CD1c-positive myeloid dendritic cell (primary cell): ENCODE measurements around the gene C2CD4A.
A peak's percentile ranks its signal among the peaks of the same experiment; 100 is the strongest.
"Not testable (repeated sequence)": the region's sequence is repeated elsewhere in the genome, so short reads cannot be mapped to it uniquely, and the experiment has no call there.

Experiments used
- DNase-seq: peaks from one replicate; pipeline ENCODE4 v3.0.0-alpha.2; 2016; ENCODE audit errors: extremely low spot score

C2CD4A gene, protein sequence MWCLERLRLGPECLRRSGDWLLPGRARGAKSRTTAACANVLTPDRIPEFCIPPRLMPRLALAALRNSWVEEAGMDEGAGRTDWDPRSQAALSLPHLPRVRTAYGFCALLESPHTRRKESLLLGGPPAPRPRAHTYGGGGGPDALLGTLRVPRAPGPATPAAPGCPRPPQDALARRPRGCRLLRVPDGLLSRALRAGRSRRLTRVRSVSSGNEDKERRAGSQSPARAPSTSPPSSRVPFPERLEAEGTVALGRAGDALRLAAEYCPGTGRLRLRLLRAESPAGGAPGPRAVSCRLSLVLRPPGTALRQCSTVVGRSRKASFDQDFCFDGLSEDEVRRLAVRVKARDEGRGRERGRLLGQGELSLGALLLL

DNA sequence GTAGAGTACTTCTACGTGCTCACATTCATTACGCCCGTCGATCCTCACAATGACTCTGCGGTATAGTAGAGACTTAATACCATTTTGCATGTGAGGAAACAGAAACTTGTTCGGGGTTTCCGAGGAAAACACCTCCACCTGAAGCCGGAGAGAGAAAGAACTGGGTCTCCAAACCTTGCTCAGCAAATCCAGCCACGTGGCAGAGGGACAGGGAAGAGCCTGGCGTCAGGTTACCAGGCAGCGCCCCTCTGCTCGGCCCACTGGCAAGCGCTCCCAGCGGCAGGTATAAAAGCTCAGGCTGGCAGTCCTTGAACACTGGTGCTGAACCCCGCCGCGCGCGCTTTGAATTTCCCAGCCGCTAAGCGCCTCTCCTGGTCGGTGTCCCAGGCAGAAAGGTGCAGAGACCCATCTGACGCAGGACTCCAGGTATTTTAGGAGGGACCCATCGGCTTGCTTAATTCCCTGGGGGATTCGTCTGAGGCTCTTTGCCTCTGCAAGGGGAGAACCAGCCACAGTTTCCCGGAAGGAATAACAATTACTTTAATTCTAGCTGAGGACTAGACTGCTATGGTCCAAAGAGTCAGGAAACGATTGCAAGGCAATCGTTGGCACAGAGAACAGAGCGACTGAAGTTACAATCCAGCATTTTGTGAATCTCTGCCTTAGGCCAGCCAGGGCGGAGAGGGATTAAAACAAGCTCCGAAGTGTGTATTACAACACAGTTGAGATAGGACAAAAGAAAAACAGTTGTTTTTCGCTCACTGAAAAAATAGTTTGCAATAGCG, at the start of gene C2CD4A:
C2CD4A (plus strand) TSS at position 315 of the 785 bp plus-strand sequence. CDS start 637 bp downstream, outside the sequence.
- peak; percentile 33 for DNase-seq

DNA sequence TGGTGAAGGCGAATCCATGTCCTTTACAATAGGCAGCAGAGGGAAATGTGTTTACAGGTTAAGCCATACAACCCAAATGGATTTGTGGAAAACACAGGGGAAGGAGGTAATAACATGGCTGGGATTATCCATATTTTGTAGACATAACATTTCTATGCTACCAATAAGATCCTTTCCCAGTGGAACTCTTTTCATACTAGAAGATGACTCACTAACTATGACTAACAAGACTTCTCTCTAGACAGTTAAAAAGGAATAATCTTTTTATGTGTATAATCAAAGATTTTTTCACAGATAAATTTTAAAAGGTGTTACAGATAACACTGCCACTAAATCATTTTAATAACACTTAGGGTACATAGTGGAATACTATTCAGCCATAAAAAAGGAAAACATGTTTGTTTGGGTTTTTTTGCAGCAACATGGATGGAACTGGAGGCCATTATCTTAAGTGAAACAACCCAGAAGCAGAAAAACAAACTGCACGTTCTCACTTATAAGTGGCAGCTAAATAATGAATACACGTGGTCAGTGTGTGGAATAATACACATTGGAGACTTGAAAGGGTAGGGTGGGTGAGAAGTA, 46.1 kb upstream of the C2CD4A start:
- no peak for DNase-seq

DNA sequence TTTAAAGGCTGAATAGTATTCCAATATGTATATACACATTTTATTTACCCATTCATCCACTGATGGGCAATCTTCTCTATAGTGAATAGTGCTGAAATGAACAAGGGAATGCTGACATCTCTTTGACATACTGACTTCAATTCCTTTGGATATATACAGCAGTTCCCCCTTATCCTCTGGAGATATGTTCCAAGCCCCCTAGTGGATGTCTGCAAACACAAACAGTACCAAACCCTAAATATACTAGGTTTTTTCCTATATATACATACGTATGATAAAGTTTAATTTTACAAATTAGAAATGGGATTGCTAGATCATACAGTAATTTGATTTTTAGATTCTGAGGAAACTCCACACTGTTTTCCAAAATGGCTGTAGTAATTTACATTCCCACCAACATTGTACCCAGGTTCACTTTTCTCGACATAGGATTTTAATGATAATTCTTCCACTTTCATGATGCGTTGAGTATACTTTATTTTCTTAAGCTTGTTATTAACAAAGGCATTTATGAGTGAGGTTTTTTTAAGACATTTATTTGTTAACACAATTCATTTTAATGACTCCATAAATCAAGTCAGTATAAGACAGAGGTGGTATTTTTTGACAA, 44.7 kb upstream of the C2CD4A start:
- DNase-seq = no peak

DNA sequence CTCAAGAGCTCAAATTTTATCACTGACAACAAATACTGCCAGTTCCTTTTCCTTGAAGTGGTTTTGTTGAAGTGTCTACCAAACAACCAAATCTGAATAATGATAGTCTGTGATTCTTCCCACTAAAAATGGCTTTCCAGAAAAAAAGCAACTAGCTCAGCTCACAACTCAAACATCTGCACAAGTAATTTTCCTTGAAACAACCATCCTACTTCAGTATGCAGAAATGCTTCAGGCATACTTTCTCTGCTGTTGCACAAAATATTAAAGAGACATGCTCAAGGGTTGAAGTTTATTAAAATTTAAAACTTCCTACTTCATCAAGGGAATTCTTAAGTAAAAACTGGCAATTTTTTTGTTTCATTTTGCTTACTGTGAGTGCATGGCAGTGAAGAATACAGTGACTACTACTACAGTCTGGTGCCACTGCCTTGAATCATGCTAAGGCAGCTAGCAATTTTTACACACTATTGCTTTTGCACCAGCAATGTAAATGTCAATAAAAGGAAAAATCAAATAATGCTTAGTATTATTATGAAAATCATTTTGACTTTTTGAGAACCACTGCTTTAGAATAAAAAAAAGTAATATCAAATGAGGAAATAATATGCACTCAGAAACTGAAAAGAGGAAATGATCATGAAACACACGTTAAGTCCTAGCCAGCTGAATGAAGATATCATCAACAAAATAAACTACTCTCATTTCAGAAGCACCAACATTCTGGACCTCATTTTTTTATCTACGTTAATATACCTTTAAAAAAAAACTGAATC, 40.1 kb upstream of the C2CD4A start:
- DNase-seq = peak; percentile 43

DNA sequence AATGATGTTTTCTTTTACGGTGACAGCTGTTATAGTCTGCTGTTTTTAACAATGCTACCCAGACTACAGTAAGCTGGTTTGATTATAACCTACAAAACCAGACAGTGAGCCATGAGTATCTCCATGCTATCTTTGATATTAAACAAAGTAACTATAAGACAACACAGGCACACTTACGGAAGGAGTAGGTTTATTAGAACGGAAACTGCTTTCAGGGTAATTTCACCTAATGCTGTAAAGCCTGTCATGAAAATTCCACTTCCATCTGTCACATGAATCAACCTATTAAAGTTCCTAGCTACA, 39.6 kb upstream of the C2CD4A start:
- DNase-seq = no peak

DNA sequence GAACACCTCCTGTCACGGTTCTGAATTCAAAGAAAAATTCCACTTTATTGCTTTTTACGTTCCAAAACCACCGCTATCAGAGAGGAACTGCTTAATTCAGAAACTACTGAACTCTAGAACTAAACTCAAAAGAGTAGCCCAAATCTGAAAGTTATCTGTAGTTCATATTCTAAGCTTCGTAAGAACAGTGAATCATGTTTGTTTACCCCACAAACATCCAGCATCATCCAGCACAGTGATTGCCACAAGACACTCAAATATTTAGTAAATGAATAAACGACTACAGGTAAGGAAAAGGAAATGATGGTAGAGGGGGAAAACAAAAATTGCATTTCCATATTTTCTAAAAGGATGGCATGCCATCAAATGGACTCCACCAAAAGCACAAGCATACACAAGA, 38.9 kb upstream of the C2CD4A start:
- no peak for DNase-seq

DNA sequence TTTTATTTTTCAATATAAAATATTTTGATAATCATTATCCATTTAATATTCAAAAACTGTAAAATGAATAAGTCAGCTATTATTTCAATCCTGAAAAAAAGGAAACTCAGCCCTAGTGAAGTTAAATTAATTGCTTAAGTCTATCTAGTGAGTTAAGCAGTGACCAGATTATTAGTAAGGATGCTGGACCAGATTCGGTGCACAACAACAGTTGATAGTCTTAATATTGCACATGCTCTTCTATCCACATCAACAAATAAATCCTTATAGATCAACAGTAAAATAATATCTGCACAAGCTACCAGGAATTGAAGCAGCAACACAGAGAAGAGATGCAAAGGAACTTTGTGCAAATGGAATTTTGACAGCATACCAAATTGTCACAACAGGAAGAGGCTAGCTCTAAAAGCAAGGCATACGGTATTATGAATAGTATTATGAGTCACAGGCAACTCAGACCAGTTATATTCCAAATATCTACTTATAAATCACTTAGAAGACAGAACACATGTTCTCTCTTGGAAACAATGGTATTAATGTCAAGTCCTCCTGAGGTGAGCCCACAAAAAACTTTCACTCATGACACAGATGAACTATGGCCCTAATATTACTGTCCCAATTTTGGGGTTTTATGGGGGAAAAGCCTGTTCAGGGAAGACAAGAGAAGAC, 31.4 kb upstream of the C2CD4A start:
- DNase-seq = no peak

DNA sequence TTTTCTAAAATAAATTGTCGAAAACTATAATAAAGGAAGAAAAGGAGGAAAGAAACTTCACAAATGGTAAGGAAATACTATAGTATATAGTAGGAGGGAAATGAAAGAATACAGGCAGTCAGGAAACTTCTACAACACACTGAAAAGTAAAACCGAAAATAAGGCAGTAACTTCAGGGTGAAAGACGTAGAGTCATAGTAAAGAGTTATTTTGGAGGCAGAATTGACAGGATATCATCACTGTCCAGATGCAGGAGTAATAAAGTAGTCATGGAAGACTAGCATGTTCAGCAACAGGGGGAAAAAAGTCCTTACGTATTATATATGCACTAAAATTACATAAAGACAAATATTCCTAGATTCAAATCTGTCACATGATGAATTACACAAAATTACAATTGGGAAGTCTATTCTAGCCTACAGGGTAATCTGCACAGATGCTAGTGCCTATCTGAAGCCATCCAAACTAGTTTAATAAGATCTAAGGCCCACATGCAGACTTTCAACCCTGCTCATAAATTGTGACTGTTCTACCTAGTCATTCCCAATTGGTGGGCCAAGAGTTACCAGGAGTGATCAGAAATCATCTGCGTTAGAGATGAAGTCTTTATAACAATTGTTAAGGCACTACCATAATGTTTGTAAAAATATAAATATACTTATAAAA, 20.6 kb upstream of the C2CD4A start:
- DNase-seq = no peak

DNA sequence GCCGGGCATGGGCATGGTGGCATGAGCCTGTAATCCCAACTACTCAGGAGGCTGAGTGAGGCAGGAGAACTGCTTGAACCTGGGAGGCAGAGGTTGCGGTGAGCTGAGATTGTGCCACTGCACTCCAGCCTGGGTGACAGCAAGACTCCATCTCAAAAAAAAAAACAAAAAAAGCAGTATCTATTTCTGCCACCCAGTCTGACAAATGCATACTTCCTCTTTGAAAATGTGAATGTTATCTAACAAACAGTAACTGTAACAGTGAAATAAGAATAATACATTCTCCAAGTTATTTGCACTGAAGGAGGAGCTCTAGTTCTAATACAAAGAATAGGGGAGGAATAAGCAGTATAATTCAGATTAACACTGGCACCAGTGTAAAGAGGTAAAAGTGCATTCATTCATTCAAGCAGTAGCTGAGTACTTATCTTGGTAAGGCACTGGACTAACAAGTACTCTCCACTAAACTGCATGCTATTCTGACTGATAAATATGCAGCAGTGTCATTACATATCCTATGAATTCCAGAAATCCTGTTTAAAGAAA, 19.4 kb upstream of the C2CD4A start:
- DNase-seq = no peak

DNA sequence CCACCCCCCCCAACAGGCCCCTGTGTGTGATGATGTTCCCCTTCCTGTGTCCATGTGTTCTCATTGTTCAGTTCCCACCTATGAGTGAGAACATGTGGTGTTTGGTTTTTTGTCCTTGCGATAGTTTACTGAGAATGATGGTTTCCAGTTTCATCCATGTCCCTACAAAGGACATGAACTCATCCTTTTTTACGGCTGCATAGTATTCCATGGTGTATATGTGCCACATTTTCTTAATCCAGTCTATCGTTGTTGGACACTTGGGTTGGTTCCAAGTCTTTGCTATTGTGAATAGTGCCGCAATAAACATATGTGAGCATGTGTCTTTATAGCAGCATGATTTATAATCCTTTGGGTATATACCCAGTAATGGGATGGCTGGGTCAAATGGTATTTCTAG, 18.5 kb upstream of the C2CD4A start:
- DNase-seq = not testable (repeated sequence)

DNA sequence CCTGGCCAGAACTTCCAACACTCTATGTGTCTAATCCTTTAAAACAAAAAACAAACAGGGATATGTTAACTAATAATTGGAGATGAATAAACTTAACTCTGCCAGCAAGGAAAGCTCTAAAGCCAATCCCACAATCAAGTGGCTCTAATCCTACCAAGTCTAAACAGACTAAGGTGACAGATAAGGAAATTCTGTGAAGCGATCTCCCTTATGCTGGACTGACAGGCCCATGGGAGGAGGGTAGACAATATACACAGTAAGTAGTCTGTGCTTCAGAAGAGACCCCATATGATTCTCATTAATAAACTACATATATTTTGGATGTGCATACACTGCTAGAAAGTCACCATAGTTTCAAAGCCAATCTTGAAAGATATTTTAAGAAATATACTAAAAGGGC, 16.7 kb upstream of the C2CD4A start:
- no peak for DNase-seq

DNA sequence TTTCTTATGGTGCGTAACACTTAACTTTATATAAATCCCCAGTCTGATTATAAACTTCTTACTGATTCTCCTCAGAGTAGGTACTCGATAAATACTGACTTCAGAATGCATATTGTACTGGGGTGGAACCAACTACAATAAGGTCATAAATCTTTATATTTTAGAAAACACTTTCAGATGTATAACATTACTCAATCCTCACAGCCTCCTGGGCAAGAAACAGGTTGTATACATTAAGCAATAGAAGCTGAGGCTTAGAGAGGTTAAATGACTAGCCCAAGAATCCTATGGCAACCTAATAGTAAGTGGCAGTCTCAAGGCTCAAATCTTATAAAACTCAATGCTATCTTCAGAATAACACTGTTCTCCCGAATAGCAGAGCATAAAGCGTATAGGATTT, 15.6 kb upstream of the C2CD4A start:
- DNase-seq = no peak

DNA sequence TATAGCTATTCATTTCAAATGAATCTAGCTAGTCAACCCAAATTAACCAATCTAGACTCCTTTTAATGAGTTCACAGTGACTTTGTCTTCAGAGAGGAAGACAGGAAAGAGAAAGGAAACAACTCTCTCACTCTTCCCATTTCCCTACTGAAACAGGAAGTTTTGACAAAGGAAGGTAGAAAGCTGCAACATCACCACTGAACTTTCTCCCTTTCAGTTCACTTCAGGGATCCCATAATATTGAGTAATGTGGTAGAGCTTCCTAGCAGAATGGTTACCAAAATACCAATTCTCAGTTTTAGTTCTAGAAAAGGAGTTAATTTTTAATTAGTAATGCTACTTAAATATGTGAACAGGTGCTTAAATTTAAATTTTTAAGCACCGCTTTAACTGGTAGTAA, 14.1 kb upstream of the C2CD4A start:
- peak; percentile 15 for DNase-seq

DNA sequence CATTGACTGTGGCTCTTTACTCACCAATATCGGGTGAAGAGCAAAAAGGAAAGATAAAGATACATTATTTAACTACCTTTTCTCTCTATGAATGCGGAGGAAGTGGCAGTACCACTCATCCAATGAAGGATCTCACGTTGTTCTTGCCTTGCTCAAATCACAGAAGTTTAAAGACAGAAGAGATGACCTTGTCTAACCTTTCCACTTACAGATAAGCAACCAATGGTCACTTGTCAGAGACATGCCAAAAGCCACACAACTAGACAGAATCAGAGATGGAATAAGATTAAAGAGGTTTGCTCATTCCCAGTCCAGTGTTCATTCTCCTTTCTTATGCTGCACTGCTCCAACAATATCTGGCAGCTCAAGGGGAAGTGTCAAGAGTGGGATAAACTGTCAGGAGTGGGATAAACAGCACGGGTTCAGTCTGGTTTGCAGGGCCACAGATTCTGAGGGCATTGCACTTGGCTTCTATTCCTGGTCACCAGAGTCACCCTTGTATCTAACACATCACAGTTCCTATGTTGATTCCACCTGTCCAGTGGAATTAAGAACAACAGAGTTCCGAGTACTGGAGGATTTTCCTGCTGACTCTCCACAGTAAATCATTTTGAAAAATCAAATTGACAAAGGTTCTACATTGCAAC, 13.2 kb upstream of the C2CD4A start:
- no peak for DNase-seq

DNA sequence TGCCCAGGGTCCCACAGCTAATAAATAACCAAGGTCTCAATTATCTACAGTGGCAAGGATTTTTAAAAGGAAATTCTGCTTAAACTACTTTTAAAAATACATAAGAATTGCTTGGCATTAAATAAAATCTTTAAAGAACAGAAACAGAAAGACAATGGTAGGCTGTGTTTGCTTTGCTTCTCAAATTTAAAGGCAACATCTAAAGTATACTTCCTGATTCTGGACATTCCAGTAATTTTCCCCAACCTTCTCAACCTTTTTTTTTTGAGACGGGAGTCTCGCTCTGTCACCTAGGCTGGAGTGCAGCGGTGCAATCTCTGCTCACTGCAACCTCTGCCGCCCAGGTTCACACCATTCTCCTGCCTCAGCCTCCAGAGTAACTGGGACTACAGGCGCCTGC, 11.8 kb upstream of the C2CD4A start:
- no peak for DNase-seq

DNA sequence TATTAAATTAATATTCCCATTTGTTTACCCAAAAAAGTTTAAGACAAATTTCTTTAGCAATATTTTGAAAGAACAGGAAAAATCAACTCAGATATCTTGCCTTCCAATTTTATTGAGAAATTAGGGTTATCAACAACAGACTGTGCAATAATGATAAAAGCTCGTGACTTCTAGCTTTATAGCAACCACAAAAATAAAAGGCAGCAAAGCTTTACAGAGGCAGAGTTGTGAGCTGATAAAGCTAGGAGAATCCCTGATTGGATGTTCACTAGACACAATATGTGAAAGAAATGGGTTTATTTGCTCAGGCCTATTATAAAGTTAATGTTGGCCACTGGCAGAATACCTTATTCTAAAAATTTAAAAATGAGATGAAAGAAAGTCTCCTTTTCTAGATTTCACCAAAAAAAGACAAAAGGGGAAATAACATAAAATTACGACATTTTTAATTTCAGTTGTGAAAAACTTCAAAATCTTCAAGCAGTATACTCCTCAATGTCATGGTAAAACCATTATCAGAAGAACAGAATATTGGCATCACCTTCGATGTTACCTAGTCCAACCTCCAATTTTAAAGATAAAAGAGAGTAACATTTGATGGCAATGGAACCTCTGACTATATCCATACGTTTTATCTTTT, 9.3 kb upstream of the C2CD4A start:
- DNase-seq = peak; percentile 27

DNA sequence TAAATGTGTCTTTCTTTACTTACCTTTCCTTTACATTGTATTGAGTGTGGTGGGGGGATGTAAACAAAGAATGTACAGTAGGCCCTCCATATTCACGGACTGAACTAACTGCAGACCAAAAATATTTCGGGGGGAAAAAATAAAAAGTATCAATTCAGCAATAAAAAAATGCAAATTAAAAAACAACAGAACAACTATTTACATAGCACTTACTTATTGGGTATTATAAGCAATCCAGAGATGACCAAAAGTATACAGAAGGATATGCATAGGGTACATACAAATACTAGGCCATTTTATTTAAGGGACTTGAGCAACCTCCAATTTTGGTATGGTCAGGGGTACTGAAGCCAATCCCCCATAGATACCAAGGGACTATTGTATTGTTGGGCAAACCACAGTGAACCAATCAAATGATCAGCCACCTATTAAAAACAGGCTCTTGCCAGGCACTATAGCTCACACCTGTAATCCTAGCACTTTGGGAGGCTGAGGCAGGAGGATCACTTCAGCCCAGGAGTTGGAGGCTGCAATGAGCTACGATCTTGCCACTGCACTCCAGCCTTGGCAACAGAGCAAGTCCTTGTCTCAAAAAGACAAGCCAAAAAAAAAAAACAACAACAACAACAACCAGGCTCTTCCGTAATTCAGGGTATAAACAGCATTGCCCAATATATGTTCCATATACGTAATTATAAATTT, 8.3 kb upstream of the C2CD4A start:
- DNase-seq = no peak

DNA sequence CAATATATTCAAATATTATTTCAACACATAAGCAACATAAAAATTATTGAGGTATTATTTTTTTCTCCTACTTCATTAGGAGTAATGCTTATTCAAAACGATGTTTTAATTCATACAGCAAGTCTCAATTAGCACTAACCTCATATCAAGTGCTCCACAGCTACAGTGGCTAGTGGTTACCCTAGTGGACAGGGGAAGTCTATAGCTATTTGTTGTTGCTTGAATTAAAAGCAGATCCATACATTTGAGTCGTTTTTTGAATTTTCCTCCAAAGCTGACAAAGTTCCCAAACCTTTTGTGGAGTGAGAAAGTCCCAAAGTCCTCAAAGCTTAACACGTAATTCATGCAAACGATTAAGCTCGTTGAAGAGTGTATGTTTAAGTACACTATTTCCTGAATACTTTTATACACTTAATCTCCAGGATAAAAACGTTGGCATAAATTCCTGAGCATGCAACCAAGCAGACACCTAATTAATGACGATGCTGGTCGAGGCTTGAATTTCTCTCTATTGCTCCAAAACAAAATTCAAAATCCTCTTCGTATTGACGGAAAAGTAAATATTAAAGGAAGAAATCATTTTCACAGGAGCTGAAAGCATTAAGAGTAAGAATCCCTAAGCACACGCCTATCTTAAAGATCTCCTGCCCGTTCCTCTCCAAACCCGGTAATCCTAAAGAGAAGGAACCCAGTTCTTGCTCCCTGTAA, 7.5 kb upstream of the C2CD4A start:
- peak; percentile 14 for DNase-seq
